ENCODE measurements around the gene EPAS1.

DNA sequence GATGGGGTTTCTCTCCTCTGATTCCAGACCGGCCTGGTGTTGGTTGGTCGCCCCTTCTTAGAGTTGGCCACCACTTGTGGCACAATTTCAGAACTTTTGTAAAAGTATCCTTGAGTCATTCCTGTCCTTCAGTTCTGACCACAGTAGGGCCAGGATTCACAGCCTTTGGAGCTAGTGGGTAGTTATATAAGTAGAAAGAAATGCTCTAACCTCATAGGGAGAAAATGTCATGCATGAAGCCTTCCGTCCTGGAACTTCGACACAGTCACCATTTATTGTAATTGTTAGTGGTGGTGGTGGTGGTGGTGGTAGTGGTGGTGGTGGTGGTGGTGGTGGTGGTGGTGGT lies 65.4 kb downstream of the EPAS1 start:
- TF ChIP-seq MXI1 (IDR thresholded peaks at IDR 0.05; ENCODE audit: low read depth, low read length) (no peak), POLR2AphosphoS5 (IDR thresholded peaks at IDR 0.05; ENCODE audit: low read depth, low read length) (no peak), EP300 (IDR thresholded peaks at IDR 0.05; ENCODE audit: borderline replicate concordance in 1 of 2, low read depth in 1 of 2, low read length in 1 of 2) (no peak), RFX5 (IDR thresholded peaks at IDR 0.05; ENCODE audit: low read length) (no peak)
- TF ChIP-seq, protein P1, sequence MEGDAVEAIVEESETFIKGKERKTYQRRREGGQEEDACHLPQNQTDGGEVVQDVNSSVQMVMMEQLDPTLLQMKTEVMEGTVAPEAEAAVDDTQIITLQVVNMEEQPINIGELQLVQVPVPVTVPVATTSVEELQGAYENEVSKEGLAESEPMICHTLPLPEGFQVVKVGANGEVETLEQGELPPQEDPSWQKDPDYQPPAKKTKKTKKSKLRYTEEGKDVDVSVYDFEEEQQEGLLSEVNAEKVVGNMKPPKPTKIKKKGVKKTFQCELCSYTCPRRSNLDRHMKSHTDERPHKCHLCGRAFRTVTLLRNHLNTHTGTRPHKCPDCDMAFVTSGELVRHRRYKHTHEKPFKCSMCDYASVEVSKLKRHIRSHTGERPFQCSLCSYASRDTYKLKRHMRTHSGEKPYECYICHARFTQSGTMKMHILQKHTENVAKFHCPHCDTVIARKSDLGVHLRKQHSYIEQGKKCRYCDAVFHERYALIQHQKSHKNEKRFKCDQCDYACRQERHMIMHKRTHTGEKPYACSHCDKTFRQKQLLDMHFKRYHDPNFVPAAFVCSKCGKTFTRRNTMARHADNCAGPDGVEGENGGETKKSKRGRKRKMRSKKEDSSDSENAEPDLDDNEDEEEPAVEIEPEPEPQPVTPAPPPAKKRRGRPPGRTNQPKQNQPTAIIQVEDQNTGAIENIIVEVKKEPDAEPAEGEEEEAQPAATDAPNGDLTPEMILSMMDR (IDR thresholded peaks at IDR 0.05) = no peak
- TF ChIP-seq, protein P2, sequence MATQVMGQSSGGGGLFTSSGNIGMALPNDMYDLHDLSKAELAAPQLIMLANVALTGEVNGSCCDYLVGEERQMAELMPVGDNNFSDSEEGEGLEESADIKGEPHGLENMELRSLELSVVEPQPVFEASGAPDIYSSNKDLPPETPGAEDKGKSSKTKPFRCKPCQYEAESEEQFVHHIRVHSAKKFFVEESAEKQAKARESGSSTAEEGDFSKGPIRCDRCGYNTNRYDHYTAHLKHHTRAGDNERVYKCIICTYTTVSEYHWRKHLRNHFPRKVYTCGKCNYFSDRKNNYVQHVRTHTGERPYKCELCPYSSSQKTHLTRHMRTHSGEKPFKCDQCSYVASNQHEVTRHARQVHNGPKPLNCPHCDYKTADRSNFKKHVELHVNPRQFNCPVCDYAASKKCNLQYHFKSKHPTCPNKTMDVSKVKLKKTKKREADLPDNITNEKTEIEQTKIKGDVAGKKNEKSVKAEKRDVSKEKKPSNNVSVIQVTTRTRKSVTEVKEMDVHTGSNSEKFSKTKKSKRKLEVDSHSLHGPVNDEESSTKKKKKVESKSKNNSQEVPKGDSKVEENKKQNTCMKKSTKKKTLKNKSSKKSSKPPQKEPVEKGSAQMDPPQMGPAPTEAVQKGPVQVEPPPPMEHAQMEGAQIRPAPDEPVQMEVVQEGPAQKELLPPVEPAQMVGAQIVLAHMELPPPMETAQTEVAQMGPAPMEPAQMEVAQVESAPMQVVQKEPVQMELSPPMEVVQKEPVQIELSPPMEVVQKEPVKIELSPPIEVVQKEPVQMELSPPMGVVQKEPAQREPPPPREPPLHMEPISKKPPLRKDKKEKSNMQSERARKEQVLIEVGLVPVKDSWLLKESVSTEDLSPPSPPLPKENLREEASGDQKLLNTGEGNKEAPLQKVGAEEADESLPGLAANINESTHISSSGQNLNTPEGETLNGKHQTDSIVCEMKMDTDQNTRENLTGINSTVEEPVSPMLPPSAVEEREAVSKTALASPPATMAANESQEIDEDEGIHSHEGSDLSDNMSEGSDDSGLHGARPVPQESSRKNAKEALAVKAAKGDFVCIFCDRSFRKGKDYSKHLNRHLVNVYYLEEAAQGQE (IDR thresholded peaks at IDR 0.05; ENCODE audit: low read depth, low read length) = no peak
